ENCODE measurements around the gene MOB4.
"Not testable (repeated sequence)": the region's sequence is repeated elsewhere in the genome, so short reads cannot be mapped to it uniquely, and the experiment has no call there.

The MOB4 gene

GRCh38 chr2:197580166-197580565 lies 64.3 kb downstream of the MOB4 start:
- in situ Hi-C loops (cut with MboI; ENCODE audit: low sequenced_read_pairs): not testable (repeated sequence)

GRCh38 chr2:197587255-197587654 lies 71.4 kb downstream of the MOB4 start:
- in situ Hi-C loops (cut with MboI; ENCODE audit: low sequenced_read_pairs): not testable (repeated sequence)

- in situ Hi-C loops (cut with MboI; ENCODE audit: low sequenced_read_pairs): no loop called here
Observed at GRCh38 chr2:197591339-197592072, 75.6 kb downstream of the MOB4 start.

GRCh38 chr2:197596766-197597165 lies 80.9 kb downstream of the MOB4 start:
- in situ Hi-C loops (cut with MboI; ENCODE audit: low sequenced_read_pairs): no loop called here

- in situ Hi-C loops (cut with MboI; ENCODE audit: low sequenced_read_pairs): no loop called here
Observed at GRCh38 chr2:197597166-197597565, 81.3 kb downstream of the MOB4 start.

- in situ Hi-C loops (cut with MboI; ENCODE audit: low sequenced_read_pairs): no loop called here
Observed at GRCh38 chr2:197598450-197598849, 82.6 kb downstream of the MOB4 start.

- in situ Hi-C loops (cut with MboI; ENCODE audit: low sequenced_read_pairs): no loop called here
Observed at GRCh38 chr2:197599285-197599965, 83.6 kb downstream of the MOB4 start.

- in situ Hi-C loops (cut with MboI; ENCODE audit: low sequenced_read_pairs): no loop called here
Observed at GRCh38 chr2:197600306-197600705, 84.4 kb downstream of the MOB4 start.

- in situ Hi-C loops (cut with MboI; ENCODE audit: low sequenced_read_pairs): no loop called here
Observed at GRCh38 chr2:197601726-197602125, 85.9 kb downstream of the MOB4 start.
